Left forelimb (tissue), 1 donor: Measurements from ENCODE around the gene METTL17.
"Not testable (repeated sequence)": the region's sequence is repeated elsewhere in the genome, so short reads cannot be mapped to it uniquely, and the experiment has no call there.

Experiments used
- DNase-seq: peaks from one replicate; pipeline ENCODE4 v3.0.0-alpha.2; 2018; ENCODE audit warnings: low spot score

Gene METTL17

DNA sequence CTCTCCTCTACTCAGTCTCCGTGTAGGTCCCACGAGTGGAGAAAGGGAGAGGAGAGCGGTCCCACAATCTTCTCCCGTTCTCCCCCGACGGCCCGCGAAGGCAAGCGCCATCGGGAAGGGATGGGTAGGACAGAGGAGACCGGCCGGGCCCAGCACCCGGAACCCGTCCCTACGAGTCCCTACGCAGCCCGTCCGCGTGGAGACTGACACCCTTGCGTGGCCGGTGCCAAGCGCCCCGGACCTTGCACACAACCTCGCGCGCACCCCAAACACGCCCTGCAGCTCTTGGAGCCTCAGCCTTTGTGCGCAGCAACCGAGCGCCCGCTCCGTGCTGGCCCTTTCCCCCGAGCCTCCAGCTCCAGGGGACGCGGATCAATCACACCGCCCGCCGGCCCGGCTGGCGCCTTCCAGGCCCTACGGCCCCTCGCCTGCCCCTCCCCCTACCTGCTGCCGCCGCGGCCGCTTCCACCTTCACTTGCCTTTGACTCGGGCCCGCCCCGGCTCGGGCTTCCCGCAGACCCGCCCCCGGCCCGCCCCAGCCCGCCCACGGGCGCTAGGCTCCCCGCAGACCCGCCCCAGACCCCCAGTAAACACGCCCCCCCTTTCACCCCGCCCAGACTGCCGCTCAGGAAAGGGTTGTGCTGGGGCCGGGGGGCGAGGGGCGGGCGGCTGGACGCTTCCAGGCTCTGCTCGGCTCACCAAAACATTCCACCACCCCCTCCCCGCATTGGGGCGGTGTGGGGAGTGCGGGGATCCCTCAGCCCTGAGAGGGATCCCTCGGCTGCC lies 35.0 kb downstream of the METTL17 start, which contains the start of gene NDRG2:
Gene NDRG2, minus strand, starts transcription at position 477 of the 786 bp plus-strand sequence. CDS start 1,746 bp downstream, outside the sequence.
- peak; percentile 83 for DNase-seq

- DNase-seq, result peak; percentile 73
Measured at GRCh38 chr14:21025371-21026273, 35.8 kb downstream of the METTL17 start.

GRCh38 chr14:21026274-21026987 lies 36.7 kb downstream of the METTL17 start:
- DNase-seq, result no peak

DNA sequence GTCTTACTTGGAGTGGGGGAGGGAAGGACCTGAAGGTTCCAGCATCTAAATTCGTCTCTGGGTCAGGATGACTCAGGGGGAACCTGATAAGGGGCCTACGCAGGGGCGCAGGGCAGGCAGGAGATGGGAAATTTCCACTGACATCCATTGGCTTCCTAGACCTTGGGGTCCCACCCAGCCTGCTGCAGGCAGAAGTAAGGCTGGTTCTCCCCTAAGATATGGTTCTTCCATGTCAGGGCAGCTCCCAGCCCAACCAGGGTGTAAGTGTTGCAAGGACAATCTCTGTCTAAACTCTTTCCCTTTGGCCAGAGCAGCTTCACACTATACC lies 37.2 kb downstream of the METTL17 start:
- DNase-seq, result no peak

DNA sequence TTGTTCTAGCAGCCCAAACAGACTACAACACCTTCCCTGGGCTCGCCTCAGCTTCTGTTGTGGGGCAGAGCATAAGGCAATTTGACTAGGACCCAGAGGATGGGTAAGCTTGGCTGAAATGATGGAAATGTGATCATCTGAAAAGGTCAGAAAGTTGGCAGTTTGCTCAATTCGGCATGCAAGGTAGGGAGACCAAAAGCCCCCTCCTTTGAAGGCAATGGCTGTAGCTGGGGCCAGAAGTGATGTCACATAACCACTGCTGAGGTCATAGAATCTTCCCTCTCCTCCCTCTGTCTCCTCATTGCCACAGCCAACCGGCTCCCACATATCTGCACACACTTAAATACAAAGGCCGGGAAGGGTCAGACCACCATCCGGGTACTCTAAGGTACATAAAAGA lies 40.1 kb downstream of the METTL17 start, which contains the start of gene TPPP2:
Gene TPPP2, plus strand, starts transcription at position 301 of the 400 bp plus-strand sequence. CDS start 365 bp downstream, outside the sequence.
- no peak for DNase-seq

GRCh38 chr14:21030531-21030930 lies 40.8 kb downstream of the METTL17 start:
- no peak for DNase-seq

DNA sequence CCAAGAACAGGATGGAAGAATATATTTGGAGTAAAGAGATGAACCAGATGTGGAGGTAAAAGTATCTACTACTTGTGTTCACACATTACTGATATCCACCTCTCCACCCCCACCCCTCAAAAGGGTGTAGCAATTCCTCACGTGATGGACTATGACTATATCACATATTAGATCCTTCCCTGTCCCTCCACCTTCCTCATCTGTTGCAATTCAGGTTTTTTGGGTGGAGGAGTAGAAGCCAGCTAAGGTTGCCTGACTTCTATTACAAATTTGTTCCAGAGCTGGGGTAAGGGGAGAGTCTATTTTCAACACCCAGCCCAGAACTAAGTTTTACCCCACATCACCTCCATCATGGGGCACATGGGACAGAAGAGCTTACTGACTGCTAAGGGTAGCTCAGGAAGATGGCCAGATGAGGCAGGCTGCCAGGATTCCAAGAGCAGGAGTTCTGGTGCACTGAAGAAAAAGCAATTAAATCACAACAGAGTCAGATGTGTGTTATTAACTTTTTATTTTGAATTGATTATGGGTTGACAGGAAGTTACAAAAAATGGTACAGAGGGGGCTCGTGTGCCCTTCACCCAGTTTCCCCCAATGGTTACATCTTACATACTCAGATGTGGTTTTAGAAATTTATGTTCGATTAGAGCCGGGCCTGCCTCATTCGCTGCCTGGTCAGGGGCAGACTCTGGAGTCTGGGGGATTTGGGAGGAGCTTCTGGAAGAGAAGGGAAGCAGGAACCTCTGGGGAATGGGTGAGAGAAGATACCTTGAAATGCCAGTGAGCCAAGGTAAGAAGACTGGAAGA lies 42.7 kb downstream of the METTL17 start:
- no peak for DNase-seq

DNA sequence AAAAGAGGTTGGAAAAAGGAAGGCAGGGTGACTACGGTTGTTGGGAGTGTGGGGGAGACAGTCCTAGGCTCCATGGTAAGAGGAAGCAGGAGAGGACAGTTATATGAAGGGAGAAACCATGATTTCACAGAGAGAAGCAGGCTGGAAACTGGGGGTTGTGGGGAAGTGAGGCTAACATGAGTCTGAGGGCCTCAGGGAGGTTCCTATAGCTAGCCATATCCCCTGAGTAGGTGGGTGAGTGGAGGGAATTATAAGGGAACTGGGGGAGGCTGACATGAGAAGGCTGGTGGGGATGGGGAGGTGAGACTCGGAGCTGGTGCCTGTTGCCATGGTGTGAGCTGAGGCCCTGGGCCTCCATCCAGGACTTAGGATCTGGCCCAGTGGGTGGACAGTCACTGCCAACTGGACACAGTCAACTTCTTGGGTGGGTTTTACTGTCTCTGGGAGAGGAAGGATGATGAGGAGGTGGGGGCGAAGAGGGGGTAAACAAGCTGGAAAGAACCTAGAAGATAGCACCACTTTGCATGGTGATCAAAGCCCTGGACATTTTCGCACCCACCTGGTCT lies 43.4 kb downstream of the METTL17 start:
- no peak for DNase-seq

- DNase-seq, result no peak
Measured at GRCh38 chr14:21034707-21035106, 44.9 kb downstream of the METTL17 start, which contains the start of gene RNASE13. Gene RNASE13, minus strand, starts transcription at chr14:21034807. Its CDS starts 519 bp downstream, at chr14:21034288.

GRCh38 chr14:21036751-21037150 lies 47.0 kb downstream of the METTL17 start:
- no peak for DNase-seq

DNA sequence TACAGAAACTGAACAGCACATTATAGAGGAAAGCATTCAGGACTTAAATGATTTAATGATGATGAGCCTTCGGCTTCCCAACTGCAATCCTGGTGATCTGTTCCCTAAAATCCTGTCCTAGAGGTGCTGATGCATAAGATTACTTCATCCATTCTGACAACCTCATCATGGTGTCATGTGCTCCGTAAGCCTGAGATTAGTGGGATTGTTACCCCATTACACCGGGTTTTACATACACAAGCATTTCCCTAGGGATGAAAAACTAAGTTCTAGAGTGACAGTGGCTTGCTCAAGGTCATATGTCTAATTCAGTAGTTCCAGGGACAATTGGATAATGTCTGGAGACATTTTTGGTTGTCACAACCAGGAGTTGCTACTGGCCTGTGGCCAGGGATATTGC lies 47.4 kb downstream of the METTL17 start:
- DNase-seq, result peak; percentile 26

DNA sequence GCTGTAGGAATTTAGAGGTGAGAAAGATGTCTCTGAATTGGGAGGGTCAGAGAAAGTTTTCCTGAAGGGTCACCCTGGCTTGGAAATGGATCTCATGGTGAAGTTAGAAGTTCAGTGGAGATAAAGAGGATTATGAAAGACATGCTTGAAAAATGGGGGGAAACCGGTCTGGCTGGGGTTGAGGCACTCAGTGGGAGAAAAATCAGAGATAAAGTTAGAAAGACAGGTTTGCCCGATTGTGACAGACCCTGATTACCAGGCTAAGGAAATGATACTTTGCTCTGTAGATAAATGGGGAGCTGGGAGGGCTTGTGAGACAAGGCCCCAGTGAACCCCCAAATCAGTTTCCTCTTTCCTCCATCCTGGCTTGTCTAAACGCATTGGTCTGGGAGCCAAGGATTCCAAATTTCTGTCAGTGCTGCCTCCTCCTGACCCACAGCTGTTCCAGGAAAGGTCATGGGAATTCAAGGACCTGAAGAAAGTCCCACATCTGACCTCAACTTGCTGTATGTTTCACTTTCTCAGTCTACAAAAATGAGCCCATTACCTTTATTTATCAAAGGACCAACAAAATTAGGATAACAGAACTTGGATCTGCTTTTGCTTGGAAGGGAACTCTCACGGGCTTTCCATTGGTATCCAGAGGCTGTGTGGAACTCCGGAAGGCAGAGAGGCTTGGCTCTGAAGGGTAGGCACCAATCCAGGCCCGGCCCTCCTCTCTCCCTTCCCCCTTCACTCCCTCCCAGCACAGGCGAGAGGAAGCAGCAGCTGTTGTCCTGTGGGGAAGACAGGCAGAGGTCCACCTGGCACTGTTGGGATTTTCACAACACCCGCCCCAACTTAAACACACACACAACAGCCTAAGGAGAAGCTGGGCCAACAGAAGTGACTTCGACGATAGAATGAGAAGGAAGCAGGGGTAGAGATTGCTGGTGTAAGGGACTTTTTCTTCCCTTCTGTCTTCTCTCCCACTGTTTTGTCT lies 49.0 kb downstream of the METTL17 start:
- DNase-seq, result peak; percentile 89

DNA sequence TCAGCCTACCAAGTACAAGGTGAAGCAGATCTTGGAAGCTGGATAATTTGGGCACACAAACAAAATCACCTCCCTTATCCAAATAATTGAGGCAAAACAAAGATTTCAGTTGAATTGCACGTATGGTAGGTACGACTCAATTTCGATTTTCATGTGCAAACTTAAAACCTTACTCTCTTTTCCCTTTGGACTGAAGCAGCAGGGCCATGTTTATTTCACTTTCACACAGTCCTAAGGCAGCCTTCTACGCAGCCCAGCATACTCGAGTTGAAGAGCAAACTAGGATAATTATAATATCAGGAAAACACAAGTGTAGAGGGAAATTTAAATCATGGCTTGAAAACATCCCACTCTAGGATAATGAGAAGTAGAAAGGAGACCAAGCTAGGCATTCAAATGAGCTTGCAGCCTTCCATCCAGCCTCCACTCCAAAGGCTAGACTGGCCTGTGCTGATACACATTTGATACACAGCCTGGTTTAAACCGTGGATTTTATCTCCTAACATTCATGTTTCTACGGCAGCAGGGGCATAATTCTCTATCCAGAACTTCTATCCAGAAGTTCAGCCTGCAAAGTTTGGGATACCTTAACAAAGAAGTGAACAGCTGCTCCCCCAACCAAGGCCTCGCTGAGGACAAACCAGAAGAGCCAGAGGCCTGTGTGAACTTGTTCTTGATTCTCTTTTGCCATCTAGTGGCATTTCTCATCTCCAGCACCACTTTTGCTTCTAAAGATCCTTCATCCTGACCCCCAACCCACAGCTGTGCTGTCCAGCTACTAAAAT lies 50.0 kb downstream of the METTL17 start:
- DNase-seq, result no peak

GRCh38 chr14:21040370-21040925 lies 50.7 kb downstream of the METTL17 start:
- DNase-seq, result no peak

- DNase-seq, result not testable (repeated sequence)
Measured at GRCh38 chr14:21040941-21041340, 51.2 kb downstream of the METTL17 start.

DNA sequence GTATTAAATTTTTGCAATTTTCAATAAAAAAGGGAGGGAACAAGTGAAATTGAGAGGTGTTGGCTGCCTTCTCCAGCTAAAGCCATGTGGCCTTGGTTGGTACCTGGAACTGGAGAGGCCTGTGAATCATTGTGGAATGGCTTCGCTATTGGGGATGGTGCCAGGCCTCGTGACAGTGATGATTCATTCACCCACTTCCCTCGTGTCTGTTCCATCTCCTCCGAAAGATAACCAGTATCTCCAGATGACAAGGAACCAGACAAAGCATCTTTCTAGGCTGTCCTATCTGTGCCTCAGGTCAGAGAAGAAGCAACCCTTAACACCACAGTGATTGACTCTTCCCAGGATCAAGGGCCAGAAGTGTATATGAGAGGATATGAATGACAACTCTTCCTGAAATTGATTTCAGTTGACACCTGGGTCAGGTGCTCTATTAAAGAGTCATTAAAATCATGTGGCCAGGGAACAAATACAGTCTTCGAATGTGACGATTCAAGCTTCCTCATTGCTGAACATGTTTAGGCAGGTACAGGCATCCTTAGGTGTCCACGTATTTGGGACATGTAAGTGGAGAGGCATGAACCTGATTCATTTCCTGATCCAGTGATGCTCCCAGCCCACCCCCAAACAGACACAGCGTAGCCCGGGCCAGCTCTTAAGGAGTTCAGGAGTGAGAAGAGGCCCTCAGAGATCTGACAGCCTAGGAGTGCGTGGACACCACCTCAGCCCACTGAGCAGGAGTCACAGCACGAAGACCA lies 52.1 kb downstream of the METTL17 start, which contains the start of gene RNASE7:
Gene RNASE7, plus strand, starts transcription at position 687 of the 758 bp plus-strand sequence. CDS start 631 bp downstream, outside the sequence.
- no peak for DNase-seq

DNA sequence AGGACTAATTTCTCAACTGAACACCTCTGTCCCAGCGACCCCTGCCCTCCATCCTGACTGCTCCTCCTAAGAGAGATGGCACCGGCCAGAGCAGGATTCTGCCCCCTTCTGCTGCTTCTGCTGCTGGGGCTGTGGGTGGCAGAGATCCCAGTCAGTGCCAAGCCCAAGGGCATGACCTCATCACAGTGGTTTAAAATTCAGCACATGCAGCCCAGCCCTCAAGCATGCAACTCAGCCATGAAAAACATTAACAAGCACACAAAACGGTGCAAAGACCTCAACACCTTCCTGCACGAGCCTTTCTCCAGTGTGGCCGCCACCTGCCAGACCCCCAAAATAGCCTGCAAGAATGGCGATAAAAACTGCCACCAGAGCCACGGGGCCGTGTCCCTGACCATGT lies 53.1 kb downstream of the METTL17 start:
- DNase-seq, result no peak
